ENCODE measurements around the gene HNMT.

Gene HNMT

GRCh38 chr2:138061961-138062360 is 97.7 kb downstream of the HNMT start:
- no peak for DNase-seq

GRCh38 chr2:138063181-138063580 is 98.9 kb downstream of the HNMT start:
- DNase-seq: no peak

All from stimulated activated naive CD4-positive, alpha-beta T cell (primary cell).